NCI-H1694 (cell line): ENCODE measurements around the gene CRYGS.
"Not testable (repeated sequence)": the region's sequence is repeated elsewhere in the genome, so short reads cannot be mapped to it uniquely, and the experiment has no call there.

Experiments used
- DNase-seq: peaks from one replicate; lab custom pipeline; 2025; lab: John Stamatoyannopoulos, UW

Gene CRYGS

DNA sequence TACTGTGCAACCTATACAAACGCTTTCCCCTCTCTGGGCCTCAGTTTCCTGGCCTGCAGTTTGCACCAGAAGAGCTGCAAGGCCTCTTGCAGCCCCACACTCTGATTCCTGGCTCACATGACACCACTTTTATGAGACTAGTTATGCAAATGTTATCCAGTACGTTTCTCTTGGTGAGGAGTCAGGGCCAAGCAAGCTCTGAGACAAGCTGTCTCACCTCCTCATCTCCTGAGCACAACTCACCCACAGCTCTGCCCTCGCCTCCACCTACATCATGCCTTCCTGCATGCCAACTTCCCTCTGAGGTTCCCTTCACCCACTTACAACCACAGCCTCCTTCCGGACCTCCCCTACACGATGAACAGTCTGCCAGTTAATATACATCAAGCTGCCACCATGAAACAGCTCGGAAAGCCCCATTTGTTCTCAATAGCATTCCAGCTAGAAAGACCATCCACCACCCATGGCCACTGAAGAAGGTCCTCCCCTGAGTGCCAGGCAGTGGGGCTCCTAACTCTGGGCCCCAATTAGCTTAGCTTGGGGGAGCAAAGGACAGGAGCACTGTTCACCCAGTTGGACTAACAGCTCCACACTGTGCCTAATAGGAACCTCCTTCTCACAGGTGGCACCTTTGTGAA lies 25.0 kb downstream of the CRYGS start:
- no peak for DNase-seq

DNA sequence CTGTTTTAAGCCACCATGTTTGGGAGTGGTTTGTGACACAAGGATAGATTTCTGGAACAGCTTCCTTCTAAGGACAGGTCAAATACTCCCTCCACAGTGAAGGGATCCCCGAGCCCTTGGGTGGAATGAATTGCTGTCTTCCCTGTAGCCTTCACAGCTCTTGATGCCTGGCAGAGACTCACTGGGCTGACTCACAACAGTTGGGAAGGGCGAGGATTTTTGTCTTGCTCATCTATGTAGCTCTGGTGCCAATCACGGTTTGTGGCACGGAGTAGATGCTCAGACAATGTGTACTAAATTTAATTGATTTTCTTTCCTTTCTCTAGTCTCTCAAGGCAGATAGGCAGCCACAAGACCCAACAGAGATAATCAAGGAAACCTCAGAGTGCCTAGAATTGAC lies 27.0 kb downstream of the CRYGS start:
- DNase-seq = no peak

DNA sequence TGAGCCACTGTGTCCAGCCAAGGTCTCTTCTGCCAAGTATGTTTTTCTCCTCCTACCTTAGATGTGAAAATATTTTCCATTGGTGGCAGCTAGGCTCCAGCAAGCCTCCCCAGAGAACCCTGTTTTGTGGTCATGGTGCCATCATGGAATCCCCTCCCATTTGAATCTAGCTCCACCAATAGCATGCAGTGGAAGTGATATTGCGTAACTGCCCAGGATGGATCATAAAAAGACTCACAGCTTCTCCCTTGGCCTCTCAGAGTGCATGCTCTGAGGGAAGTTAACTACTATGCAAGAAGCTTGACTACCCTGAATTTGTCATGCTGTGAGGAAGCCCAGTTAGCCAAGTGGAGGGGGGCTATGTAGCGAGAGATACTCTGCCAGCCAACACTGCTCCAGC lies 27.5 kb downstream of the CRYGS start:
- no peak for DNase-seq

DNA sequence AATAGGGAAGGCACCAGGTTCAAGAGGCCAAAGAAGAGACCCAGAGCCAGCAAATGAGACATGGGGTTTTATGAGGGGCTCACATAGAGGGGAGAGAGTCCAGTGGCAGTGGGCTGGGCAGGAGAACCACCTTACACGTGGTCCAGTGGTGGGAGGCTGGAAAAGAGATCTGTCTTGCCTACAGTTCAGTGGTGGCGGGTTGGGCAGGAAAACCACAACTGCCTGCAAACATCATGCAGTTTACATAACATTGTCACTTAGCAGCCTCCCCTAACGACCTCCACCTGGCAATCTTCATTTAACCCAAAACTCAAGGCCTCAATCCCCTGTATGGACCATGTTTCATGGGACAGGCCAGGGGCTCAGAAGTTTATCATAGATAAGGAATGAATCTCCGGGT lies 29.1 kb downstream of the CRYGS start:
- no peak for DNase-seq

DNA sequence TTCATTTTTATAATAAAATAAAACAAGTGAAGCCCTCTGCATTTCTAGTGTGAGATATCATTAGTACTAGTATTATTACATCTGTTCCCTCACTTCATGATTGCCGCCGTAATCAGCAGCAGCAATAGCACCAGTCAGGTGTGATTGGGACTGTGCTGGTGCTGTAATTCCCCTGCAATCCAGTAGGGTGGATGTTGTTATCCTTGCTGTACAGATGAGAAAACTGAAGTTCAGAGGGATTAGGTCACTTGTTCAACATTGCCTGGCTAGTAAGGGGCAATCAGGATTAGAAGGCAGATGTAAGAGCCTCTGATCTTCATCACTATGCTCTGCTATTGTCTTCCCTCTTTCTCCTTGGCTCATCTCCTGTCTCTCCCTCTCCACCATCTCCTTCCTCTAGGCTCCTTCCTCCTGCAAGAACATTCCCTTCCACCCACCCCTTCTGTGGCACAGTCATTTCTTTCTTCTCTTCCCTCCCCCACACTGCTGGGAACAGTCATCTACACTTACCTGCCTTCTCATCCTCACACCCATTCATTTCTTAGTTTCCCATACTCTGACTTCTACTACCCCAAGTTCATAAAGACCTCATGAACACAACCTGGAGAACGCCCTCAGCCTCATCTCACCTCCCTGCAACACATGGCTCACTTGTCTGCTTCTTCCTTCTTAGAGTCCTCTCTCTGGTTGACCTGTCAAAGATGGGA lies 29.7 kb downstream of the CRYGS start:
- DNase-seq = no peak

DNA sequence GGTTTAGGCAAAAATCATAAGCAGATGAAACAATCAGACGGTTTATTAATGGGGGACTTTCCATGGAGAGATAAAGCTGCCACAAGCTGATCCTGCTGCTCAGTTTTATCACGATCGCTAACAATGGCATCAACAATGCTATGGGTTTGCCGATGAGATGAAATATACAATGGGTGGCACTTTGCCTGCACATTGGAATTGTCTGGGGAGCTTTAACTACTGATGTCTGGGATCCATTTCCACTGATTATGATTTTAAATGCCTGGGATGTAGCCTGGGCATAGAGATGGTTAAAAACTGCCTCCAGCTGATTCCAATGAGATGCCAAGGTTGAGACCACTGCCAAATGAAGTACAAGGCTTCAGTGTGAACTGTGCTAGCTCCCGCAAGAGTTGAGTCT lies 30.8 kb downstream of the CRYGS start:
- DNase-seq = no peak

DNA sequence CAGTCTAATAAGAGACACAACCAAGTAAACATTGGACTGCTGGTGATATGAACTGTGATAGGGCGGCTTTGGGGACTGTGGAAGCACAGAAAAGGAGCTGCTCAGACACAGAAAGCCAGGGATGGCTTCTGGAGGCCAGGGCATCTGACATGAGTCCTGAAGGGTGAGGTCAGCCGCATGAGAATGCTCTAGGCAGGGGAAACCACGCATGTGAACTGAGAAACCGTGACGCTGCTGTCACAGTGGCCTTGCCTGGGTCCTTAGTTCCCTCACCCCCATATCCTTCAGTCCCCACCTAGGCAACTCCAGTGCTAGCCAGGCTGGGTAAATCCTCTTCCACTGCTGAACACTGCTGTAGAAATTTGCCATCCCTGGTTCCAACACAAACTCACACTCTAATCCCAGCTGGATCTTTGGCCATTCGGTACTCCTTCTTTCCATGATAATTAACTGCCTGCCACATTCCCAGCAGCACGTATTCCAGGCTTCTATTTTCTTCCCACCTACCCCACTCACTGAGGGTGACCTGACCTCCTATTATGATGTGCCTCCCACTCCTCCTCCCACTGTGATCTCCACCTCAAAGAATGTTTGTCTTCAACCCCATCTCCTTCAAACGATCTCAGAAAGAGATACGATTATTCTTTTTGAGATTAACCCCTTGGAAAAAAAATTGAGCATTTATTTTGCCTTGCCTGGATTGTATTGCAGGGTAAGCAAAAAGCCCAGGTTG lies 31.4 kb downstream of the CRYGS start:
- DNase-seq = no peak

DNA sequence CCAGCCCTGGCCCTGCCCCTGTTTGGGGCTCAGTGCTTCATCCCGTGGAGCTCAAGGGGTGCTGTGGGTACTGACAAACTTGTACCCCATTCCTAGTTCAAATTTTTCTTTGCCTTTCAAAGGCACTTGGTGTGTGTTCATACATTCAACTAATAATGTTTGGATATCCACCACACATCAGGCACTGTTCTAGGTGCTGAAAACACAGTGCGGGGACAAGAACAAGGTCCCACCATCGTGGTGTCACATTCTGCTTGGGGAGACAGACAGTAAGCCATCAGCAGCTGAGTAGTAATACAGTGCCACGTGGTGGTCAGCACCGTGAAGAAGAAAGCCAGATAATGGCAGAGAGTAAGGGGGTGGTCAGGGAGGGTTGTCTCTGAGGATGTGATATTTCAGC lies 32.5 kb downstream of the CRYGS start:
- no peak for DNase-seq

DNA sequence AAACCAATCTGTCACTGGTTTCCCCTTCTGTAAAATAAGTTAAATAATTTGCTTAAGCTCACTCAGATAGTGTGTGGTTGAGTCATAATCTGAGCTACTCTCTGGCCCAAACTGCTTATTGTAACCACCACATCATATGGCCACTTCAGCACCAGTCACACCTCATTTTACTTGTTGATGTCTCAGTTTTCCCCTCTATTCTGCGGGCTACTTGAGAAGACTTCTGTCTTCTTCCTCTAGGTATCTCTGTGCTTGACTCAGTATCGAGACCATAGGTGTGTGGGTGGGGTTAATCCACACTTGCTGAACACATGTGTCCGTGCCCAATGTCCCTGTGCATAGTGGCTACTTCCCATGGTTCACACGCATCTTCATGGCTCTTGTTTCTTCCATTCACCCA lies 32.9 kb downstream of the CRYGS start:
- DNase-seq = no peak

DNA sequence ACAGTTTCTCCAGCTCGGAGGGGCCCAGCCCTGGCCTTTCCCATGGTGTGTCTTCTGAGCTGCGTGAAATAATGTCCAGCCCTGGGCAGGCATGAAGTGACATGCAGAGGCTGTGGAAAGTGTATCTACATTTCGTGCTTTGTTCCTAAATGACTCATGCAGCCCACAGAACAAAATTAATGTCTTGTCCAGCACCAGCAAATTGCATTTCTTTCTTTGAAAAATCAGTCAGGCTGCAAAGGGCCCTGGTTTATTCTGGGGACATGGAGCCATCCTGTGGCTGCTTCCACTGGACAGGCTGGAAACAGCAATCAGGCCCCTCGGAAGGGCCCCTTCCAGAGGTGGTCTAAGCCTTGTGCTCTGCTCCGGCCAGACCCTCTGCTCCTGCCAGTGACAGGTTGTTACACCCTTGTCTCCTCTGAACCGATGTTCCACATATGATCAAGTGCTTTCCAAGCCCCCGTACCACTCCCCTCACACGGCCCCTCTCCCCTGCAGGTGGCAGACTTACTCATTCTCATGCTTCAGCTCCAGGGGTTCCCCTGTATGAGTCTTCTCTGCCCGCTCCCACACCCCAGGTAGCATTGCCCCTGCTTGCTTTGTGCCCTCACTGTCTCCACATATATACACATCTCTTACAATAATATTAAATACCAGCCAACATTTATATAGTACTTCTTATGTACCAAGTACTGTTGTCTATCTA lies 33.7 kb downstream of the CRYGS start:
- no peak for DNase-seq

DNA sequence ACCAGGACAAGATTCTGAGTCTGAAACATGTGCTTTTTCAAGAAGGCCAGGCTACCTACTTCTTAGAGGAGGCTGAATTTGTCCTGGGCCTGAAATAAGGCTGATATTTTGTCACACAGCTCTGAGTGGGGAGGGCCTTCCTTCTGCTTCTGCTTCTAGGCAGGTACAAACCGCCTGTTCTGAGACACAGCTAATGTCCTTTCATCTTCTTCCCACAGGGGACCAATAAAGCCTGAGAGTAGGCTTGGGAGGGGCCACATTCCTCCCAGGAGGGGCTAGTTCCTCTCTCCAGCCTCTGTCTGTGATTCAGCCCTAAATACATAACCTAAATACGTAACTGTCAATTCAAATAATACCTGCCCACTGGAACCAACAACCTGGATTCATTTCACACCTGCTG lies 34.8 kb downstream of the CRYGS start:
- DNase-seq = no peak

DNA sequence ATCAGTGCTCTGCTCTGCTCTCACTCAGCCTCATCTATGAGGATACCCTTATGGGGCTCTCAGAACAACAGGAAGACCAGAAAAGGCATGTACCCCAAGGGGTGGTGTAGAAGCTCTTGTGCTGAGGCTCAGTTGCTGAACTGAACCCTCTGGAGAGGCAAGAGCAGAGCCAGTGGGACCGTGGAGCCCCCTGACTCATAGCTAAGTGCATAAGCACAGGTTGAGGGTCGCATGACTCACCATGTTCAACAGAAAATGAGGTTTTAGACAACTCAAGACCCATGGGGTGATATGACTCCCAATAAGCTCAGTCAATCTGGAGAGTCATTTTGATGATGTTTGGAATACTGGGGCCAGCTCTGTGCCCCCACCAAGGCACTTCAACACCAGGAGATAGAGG lies 37.3 kb downstream of the CRYGS start:
- DNase-seq = no peak

DNA sequence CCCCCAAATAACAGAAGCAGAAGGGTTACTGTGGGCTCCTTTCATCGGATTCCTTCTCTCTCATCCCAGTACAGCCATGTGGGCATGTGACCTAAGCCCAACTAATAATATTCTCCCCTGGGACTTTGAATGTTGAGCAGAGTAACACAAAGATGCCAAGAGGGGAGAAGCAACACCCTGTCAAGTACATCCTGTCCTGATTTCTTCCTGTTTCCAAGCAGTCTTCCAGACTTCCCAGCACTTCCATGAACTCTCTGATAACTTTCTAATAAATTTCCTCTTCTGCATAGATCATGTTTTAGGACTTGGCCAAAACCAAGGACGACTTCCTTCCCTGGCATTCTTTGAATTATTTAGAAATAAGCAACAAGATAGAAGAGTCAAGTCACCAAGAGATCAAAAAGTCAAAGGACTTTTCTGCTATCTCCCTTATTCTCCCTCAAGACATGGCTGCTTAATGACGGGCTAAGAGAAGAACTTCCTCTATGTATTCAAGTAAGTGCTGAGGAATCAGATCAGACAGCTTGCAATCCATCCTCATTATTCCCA lies 37.9 kb downstream of the CRYGS start:
- DNase-seq = no peak

DNA sequence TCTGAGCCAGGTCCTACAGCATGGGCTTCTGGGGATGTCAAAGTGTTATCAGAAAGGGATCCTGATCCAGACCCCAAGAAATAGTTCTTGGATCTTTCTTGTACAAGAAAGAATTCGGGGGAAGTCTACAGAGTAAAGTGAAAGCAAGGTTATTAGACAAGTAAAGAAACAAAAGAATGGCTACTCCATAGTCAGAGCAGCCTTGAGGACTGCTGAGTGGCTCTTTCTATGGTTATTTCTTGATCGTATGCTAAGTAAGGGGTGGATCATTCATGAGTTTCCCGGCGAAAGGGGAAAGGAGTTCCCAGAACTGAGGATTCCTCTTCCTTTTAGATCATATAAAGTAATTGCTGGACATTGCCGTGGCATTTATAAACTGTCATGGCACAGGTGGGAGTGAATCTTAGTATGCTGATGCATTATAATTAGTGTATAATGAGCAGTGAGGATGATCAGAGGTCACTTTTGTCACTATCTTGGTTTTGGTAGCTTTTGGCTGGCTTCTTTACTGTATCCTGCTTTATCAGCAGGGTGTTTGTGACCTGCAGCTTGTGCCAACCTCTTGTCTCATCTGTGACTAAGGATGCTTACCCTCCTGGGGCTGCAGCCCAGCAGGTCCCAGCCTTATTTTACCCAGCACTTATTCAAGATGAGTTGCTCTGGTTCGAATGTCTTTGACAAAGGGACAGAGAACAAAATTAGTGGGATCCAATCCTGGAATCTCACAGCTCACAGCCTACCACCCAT lies 41.0 kb downstream of the CRYGS start:
- no peak for DNase-seq

DNA sequence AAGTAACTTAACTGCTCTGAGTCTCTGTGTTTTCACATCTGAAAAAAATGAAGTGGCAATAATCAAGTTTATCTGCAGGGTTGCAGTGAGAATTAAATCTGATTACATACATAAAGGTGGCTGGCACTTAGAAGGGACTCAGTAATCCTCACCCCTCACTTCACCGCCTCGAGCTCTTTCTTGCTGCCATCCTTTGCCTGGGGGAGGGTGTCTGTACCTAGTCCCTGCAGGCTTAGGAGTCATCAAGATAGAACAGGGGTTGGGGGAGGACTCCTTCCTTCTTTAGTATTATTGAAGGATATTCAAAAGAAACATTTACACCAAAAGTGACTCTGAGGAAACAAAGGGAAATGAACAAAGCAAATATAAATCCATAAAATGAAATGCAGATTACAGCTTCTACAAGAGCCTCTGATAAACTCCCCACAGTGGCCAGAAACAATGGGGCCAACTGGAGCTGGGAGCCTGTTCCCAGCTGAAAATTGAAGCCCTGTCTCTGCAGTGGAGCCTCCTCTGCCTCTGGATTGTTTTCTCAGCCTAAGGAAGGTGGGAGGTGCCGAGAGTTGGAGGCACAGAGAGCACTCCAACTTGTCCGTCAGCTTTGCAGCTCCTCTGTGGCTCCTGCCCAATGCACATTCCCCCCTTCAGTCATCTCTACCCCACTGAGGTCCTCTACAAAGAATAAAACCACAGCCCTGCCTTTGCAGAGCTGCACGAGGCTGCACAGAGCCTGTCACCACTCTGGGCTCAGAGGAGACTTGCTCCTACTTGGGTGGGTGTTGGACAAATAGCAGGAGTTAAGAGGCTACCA lies 41.8 kb downstream of the CRYGS start:
- DNase-seq = no peak

DNA sequence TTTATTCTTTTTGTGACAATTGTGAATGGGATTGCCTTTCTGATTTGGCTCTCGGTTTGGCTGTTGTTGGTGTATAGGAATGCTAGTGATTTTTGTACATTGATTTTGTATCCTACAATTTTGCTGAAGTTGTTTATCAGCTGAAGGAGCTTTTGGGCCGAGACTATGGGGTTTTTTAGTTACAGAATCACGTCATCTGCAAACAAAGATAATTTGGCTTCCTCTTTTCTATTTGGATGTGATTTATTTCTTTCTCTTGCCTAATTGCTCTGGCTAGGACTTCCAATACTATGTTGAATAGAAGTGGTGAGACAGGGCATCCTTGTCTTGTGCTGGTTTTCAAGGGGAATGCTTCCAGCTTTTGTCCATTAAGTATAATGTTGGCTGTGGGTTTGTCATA lies 44.2 kb downstream of the CRYGS start:
- not testable (repeated sequence) for DNase-seq

DNA sequence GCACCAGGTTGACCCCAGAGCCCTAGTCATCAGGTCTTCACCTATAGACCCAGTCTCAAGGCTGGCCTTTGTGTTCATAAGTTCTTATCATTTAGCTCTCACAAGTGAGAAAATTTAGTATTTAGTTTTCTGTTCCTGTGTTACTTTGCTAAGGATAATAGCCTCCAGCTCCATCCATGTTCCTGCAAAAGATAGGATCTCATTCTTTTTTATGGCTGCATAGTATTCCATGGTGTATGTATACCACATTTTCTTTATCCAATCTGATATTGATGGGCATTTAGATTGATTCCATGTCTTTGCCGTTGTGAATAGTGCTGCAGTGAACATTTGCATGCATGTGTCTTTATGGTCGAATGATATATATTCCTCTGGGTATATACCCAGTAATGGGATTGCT lies 46.2 kb downstream of the CRYGS start:
- not testable (repeated sequence) for DNase-seq

DNA sequence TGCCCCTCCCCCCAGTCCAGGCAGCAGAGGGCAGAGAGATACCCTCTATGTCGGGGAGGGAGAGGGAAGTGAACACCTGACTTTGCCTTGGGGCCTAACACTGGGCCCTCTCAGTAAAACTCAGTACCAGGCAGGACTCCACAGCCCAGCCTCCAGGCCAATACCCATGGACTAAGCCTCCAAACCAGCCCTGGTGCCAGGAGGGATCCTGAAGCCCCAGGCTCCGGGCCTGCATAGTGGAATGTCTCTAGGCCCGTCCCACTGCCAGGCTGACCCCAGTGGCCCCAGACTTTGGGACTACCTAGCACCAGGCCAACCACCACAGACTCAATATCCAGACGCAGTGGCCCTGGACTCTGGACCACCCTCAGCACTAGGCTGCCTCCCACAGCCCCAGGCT lies 46.6 kb downstream of the CRYGS start:
- DNase-seq = no peak

DNA sequence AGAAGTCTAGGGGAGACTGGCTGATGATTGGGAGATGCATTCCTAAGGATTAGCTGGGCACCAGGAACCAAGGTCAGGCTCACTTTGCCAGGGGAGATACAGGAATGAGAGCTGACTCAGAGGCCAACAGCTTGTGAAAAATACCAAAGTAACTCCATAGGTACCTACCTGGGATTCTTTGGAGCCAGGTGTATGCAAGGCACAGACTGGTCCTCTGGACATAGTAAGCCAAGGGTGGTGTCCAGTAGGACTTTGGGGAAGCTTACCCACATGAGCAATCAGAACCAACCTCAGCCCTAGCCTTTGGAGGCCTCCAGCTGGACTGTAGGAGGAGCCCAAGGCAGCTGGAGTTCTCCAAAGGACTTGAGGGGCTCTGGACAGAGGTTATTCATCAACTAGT lies 47.5 kb downstream of the CRYGS start:
- DNase-seq = no peak

DNA sequence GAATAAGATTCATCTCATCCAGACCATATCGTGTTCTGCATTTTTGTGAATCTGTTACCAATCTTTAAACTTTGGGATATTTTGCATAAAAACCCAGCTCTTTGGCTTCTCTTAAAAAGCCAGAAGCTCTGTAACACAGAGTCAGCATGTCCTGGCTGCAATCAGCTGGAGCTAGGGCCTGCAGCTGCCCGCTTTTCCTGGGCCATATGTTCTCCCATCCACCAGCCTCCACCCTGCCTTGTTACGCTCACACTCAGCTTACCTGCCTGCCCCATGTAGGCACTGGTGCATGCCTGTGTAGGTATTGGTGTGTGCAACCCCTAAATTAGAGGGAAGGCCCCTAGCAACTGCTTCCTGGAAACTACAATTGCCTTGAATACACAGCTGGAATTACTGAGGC lies 48.2 kb downstream of the CRYGS start:
- DNase-seq = peak; percentile 45
